ENCODE data around the gene TMEM254.
"Not testable (repeated sequence)": the region's sequence is repeated elsewhere in the genome, so short reads cannot be mapped to it uniquely, and the experiment has no call there.

TMEM254 gene, protein sequence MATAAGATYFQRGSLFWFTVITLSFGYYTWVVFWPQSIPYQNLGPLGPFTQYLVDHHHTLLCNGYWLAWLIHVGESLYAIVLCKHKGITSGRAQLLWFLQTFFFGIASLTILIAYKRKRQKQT

DNA sequence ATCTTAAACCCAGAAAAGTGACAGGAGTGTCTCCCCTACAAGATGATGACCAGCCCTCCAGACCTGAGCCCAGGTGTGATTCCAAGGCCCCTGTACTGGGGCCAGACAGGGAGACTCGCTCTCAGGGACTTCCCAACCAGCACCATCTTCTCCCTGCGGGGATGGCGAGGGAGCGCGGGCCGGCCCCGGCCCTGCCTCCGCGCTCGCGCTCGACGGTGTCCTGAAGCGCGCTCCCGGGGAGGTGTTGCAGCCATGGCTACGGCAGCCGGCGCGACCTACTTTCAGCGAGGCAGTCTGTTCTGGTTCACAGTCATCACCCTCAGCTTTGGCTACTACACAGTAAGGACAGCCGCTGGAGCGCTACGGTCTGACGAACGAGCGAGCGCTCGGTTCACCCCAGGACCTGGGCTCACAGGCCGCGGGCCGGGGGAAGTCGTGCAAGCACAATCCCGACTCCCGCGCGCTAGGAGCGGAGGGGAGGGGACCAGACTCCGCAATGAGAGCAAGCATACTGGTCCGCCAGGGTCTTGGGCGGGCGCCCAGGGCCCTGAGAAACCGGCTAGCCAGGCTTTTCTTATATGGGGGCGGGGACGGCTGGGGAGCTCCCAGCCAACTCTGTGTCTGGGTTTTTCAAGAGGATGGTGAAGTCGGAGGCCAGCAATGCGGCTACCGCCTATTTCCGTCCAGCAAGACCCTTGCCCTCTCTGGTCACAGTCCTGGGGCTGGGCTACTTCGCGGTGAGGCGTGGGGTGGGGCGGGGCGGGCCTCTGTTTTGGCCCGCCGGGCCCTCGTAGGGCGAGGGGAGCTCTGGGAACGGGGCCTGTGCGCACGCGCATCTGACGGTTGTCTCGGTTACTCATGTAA lies at the start of gene TMEM254:
TSS of gene TMEM254 (plus strand) at position 218 of the 864 bp plus-strand sequence. CDS start at position 253, 35 bp downstream.
- H2AFZ ChIP-seq (ENCODE audit: low read depth, low read length) = peak within 1 kb of the TSS; percentile 100
- H3K4me1 ChIP-seq (ENCODE audit: insufficient read depth, low read length) = peaks cover 8% of the 10 kb centered on the region
- peak within 1 kb of the TSS; percentile 94 for H3K4me3 ChIP-seq (ENCODE audit: low read length)
- H3K9me3 ChIP-seq (ENCODE audit: low read length) = no peaks in the 10 kb centered on the region
- H3K27me3 ChIP-seq (ENCODE audit: insufficient read depth, low read length) = no peaks in the 10 kb centered on the region
- peaks cover 11% of the 10 kb centered on the region for H3K36me3 ChIP-seq (ENCODE audit: insufficient read depth, low read length)

DNA sequence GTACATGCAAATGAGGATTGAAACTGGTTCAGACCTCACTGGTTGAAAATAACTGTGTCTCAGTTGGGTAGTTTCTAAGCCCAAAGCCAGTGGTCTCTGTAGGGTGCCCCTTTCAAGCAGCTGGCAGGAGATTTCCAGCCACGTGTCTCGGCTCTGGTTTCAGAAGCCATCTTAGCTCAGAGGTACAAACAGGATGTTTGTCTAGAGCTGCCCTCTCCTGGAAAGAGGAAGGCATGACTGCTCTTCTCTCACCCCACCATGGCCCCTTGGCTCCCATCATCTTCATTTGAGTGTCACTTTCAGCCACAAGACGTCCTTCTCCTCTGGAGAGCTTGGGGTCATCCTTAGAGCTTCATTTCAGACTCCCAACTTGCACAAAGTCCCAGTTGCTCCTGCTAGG lies 49.3 kb upstream of the TMEM254 start:
- H2AFZ ChIP-seq (ENCODE audit: low read depth, low read length) = peak overlapping the region; percentile 83
- not testable (repeated sequence) for H3K9me3 ChIP-seq (ENCODE audit: low read length); H3K36me3 ChIP-seq (ENCODE audit: insufficient read depth, low read length); H3K27me3 ChIP-seq (ENCODE audit: insufficient read depth, low read length); H3K4me3 ChIP-seq (ENCODE audit: low read length); H3K4me1 ChIP-seq (ENCODE audit: insufficient read depth, low read length)

DNA sequence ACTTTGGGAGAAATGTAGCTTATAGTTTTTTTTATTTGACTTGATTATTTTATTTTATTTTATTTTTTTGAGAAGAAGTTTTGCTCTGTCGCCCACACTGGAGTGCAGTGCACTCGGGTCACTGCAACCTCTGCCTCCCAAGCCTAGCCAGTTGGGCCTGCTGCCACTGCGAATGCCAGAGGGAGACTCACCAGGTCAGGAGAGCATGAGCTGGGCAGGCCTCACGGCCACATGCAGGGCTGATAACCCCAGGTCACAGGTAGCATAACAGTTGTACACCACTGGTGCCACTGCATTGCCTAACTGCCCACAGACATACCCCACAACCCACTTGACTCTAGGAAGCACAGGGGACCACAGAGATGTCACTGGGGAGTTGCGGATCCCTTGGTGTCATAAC lies 48.6 kb upstream of the TMEM254 start:
- not testable (repeated sequence) for H3K9me3 ChIP-seq (ENCODE audit: low read length); H3K36me3 ChIP-seq (ENCODE audit: insufficient read depth, low read length); H3K4me1 ChIP-seq (ENCODE audit: insufficient read depth, low read length); H3K4me3 ChIP-seq (ENCODE audit: low read length); H3K27me3 ChIP-seq (ENCODE audit: insufficient read depth, low read length); H2AFZ ChIP-seq (ENCODE audit: low read depth, low read length)

DNA sequence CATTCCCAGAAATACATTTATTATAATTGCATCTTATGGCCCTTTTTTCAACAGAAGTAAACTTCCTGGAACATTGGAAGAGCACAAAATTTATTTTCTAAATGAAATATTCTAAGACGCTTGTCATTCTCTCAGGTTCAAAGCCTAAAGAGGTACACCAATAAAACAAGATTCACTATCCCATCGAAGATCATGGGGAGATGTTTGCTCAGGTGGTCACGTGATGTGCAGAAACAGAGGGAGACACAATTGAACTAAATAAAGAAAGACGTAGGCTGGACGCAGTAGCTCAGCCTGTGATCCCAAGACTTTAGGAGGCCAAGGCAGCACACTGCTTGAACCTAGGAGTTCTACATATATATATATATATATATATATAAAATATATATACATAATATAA lies 46.0 kb upstream of the TMEM254 start:
- H3K36me3 ChIP-seq (ENCODE audit: insufficient read depth, low read length) = no peaks in the 10 kb centered on the region
- H3K27me3 ChIP-seq (ENCODE audit: insufficient read depth, low read length) = no peaks in the 10 kb centered on the region
- H3K9me3 ChIP-seq (ENCODE audit: low read length) = no peaks in the 10 kb centered on the region
- H2AFZ ChIP-seq (ENCODE audit: low read depth, low read length) = no peak overlapping the region
- H3K4me1 ChIP-seq (ENCODE audit: insufficient read depth, low read length) = no peaks in the 10 kb centered on the region
- no peak overlapping the region for H3K4me3 ChIP-seq (ENCODE audit: low read length)

DNA sequence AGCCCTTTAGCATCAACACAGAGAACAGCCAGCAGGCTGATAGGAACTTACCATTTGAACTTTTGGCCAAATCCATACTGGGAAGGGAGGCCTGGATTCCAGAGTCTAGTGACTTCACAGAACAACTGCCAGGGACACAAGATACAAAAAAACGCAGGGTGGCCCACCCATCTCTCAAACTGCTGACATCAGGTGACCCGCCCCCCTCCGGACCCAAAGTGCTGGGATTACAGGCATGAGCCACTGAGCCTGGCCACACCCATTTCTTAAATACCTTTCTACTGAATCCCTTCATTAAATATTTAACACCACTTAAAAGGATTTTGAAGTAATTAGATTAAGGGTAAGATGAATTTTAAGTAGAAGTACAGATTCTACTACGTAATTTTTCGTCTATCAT lies 43.7 kb upstream of the TMEM254 start:
- H3K4me3 ChIP-seq (ENCODE audit: low read length); H3K27me3 ChIP-seq (ENCODE audit: insufficient read depth, low read length); H3K36me3 ChIP-seq (ENCODE audit: insufficient read depth, low read length); H3K4me1 ChIP-seq (ENCODE audit: insufficient read depth, low read length); H3K9me3 ChIP-seq (ENCODE audit: low read length); H2AFZ ChIP-seq (ENCODE audit: low read depth, low read length): not testable (repeated sequence)

DNA sequence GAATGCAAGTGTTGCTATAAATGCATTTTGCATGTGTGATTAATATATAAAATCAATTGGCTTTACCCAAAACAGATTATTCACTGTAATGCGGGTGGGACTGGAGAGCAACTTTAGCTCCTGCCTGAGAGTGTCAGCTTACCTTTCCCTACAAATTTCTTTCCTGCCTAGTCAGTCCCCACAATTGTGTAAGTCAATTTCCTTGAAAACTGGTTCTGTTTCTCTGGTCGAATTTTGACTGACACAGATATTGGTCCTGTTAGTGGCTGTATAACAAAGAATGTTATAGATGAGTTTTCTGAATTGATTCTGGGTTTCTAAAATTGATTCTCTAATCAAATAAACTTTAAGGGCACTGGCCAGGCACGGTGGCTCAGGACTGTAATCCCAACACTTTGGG lies 43.0 kb upstream of the TMEM254 start:
- not testable (repeated sequence) for H2AFZ ChIP-seq (ENCODE audit: low read depth, low read length); H3K4me3 ChIP-seq (ENCODE audit: low read length); H3K27me3 ChIP-seq (ENCODE audit: insufficient read depth, low read length); H3K36me3 ChIP-seq (ENCODE audit: insufficient read depth, low read length); H3K4me1 ChIP-seq (ENCODE audit: insufficient read depth, low read length); H3K9me3 ChIP-seq (ENCODE audit: low read length)

DNA sequence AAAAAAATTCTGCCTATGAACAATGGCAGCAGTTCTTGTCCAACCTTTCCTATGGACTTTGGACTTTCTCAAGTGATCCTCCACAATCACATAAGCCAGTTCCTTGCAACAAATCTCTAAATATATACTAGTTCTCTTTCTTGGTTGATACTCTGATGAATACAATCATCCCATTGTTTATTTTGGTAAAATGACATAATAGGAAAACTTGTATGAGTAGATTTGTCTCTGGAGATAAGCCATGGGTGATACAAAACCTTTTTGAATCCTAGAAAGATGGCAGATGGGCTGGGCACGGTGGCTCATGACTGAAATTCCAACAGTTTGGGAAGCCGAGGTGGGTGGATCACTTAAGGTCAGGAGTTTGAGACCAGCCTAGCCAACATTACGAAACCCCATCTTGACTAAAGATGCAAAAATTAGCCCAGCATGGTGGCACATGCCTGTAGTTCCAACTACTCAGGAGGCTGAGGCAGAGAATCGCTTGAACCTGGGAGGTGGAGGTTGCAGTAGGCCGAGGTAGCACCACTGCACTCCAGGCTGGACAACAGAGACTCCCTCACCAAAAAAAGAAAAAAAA lies 41.5 kb upstream of the TMEM254 start:
- H3K4me3 ChIP-seq (ENCODE audit: low read length); H3K27me3 ChIP-seq (ENCODE audit: insufficient read depth, low read length); H3K4me1 ChIP-seq (ENCODE audit: insufficient read depth, low read length); H2AFZ ChIP-seq (ENCODE audit: low read depth, low read length); H3K36me3 ChIP-seq (ENCODE audit: insufficient read depth, low read length); H3K9me3 ChIP-seq (ENCODE audit: low read length): not testable (repeated sequence)

DNA sequence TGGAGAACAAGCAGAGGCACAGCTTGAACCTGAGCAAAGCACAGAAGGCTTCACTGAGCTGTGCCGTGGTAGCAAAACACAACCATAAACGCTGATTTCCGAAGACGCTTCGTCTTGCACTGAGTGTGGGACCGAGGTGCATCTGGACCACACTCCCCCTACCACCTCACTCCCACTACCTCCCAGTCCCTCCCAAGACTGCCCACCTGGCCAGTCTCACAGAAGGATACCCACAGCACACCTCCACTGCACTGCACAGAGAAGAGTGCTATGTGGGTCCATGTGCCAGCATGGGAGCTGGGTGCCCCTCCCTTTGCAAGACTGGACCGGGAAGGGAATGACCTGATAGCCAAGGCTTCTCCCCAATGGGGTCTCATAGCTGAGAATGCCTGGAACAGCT lies 40.2 kb upstream of the TMEM254 start:
- H3K9me3 ChIP-seq (ENCODE audit: low read length); H3K4me1 ChIP-seq (ENCODE audit: insufficient read depth, low read length); H3K4me3 ChIP-seq (ENCODE audit: low read length); H3K27me3 ChIP-seq (ENCODE audit: insufficient read depth, low read length); H2AFZ ChIP-seq (ENCODE audit: low read depth, low read length); H3K36me3 ChIP-seq (ENCODE audit: insufficient read depth, low read length): not testable (repeated sequence)

DNA sequence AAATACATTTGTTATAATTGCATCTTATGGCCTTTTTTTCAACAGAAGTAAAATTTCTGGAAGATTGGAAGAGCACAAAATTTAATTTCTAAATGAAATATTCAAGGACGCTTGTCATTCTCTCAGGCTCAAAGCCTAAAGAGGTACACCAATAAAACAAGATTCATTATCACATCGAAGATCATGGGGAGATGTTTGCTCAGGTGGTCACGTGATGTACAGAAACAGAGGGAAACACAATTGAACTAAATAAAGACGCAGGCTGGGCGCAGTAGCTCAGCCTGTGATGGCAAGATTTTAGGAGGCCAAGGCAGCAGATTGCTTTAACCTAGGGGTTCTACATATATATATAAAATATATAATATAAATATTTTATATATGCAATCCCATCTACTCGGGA lies 37.3 kb upstream of the TMEM254 start:
- no peaks in the 10 kb centered on the region for H3K9me3 ChIP-seq (ENCODE audit: low read length)
- H2AFZ ChIP-seq (ENCODE audit: low read depth, low read length) = no peak overlapping the region
- H3K36me3 ChIP-seq (ENCODE audit: insufficient read depth, low read length) = no peaks in the 10 kb centered on the region
- peaks cover 2% of the 10 kb centered on the region for H3K27me3 ChIP-seq (ENCODE audit: insufficient read depth, low read length)
- H3K4me3 ChIP-seq (ENCODE audit: low read length) = no peak overlapping the region
- H3K4me1 ChIP-seq (ENCODE audit: insufficient read depth, low read length) = no peaks in the 10 kb centered on the region

DNA sequence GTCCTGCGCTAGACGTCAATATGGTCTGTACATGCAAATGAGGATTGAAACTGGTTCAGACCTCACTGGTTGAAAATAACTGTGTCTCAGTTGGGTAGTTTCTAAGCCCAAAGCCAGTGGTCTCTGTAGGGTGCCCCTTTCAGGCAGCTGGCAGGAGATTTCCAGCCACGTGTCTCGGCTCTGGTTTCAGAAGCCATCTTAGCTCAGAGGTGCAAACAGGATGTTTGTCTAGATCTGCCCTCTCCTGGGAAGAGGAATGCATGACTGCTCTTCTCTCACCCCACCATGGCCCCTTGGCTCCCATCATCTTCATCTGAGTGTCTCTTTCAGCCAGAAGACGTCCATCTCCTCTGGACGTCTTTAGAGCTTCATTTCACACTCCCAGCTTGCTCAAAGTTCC lies 33.5 kb upstream of the TMEM254 start:
- H3K36me3 ChIP-seq (ENCODE audit: insufficient read depth, low read length); H3K4me3 ChIP-seq (ENCODE audit: low read length); H3K9me3 ChIP-seq (ENCODE audit: low read length); H3K27me3 ChIP-seq (ENCODE audit: insufficient read depth, low read length); H2AFZ ChIP-seq (ENCODE audit: low read depth, low read length); H3K4me1 ChIP-seq (ENCODE audit: insufficient read depth, low read length): not testable (repeated sequence)

DNA sequence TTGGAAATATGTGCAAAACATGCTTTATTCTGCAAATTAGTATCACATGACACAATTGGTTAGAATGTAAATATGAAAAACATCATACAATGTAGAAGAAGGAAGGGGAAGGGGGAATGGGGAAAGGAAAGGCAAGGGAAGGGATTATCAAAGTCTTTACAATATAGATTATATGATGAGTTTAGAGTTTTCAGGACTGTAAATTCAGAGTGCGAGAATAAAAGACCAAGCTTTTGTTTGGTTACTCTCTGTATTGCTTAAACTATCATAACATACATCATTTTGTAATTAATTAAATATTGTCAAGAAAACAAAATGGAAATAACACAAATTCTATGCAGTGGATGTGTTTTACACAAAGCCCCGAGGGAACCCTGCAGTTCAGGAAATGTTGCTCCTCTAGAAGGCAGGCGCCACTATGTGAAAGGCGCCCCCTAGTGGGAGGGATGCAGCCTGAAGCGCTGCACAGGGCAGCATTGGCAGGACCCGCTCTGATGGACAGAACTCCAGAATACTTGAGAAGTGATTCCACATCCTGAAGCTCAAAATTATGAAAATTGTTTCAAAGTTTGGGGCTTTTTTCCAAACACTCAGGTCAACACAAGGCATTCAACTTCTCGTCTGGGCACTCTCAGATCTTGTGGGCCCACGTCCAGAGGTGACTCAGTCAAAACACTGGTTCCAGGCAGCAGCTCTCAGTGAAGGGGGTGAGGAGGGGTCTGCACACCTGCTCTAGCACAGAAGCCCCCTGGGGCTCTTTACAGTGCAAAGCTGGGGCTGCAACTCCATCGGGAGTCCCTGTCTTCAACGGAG lies 31.6 kb upstream of the TMEM254 start:
- H3K27me3 ChIP-seq (ENCODE audit: insufficient read depth, low read length) = no peaks in the 10 kb centered on the region

DNA sequence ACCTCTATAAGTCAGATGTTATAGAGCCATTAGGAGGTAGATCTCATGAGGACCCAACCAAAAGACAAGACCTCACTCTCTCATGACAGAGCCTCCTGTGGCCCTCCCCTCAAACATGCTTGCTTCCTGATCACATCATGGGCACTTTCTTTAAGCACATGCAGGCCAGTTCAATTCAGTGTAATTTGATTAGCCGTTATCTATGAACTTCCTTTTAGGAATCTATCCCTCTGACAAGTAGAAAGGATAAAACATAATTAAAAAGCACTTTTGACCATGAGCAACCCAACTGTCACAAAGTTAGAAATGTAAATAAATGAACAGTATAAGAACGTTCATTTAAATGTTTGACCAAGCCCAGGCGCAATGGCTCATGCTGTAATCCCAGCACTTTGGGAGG lies 27.7 kb upstream of the TMEM254 start:
- Histone ChIP-seq H3K4me1 (ENCODE audit: insufficient read depth, low read length) (no peaks in the 10 kb centered on the region), H3K9me3 (ENCODE audit: low read length) (no peaks in the 10 kb centered on the region), H3K27me3 (ENCODE audit: insufficient read depth, low read length) (no peaks in the 10 kb centered on the region), H3K4me3 (ENCODE audit: low read length) (no peak overlapping the region), H2AFZ (ENCODE audit: low read depth, low read length) (no peak overlapping the region), H3K36me3 (ENCODE audit: insufficient read depth, low read length) (no peaks in the 10 kb centered on the region)

More for the DNA sequence above, 31.6 kb upstream of the TMEM254 start:
- Histone ChIP-seq H3K9me3 (ENCODE audit: low read length) (no peaks in the 10 kb centered on the region), H3K4me1 (ENCODE audit: insufficient read depth, low read length) (no peaks in the 10 kb centered on the region), H3K36me3 (ENCODE audit: insufficient read depth, low read length) (no peaks in the 10 kb centered on the region), H2AFZ (ENCODE audit: low read depth, low read length) (no peak overlapping the region), H3K4me3 (ENCODE audit: low read length) (no peak overlapping the region)

DNA sequence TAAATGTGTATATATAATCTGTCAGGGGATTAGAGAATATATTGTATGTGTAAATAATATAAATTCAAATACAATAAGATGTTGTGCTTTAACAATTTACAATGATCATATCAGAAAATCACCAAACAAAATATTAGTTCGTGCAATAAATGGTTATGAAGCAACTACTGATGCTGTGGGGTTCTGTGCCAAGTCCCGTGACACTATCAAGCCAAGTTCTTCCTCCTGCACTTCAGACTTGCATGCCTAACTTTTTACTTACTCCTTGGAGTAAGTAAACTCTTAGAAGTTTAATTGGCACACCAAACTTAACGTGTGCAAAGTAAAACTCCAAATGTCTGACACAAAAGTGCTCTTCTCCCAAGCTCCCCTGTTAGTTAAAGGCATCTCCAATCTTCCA lies 26.5 kb upstream of the TMEM254 start:
- no peaks in the 10 kb centered on the region for H3K9me3 ChIP-seq (ENCODE audit: low read length)
- H2AFZ ChIP-seq (ENCODE audit: low read depth, low read length) = no peak overlapping the region
- no peaks in the 10 kb centered on the region for H3K4me1 ChIP-seq (ENCODE audit: insufficient read depth, low read length)
- H3K4me3 ChIP-seq (ENCODE audit: low read length) = no peak overlapping the region
- H3K36me3 ChIP-seq (ENCODE audit: insufficient read depth, low read length) = no peaks in the 10 kb centered on the region
- no peaks in the 10 kb centered on the region for H3K27me3 ChIP-seq (ENCODE audit: insufficient read depth, low read length)
